GM12801 (cell line): ENCODE results near the gene PAK1.

Experiments
- CTCF ChIP-seq: IDR thresholded peaks from one replicate; pipeline ENCODE4 v1.5.1; 2011; ENCODE audit warnings: control low read depth; ENCODE audit not compliant: insufficient read length; ENCODE audit errors: extremely low read depth

The PAK1 gene

GRCh38 chr11:77340501-77340900 is 133.4 kb downstream of the PAK1 start:
- TF ChIP-seq CTCF: no peak

GRCh38 chr11:77332259-77332658 is 141.6 kb downstream of the PAK1 start:
- no peak for TF ChIP-seq CTCF

GRCh38 chr11:77325159-77325558 is 148.7 kb downstream of the PAK1 start:
- no peak for TF ChIP-seq CTCF

- TF ChIP-seq CTCF: no peak
These were observed 149.4 kb downstream of the PAK1 start for GRCh38 chr11:77324508-77324907.

GRCh38 chr11:77322926-77323590 is 150.8 kb downstream of the PAK1 start:
- no peak for TF ChIP-seq CTCF

GRCh38 chr11:77322506-77322905 is 151.4 kb downstream of the PAK1 start:
- TF ChIP-seq CTCF: no peak

- no peak for TF ChIP-seq CTCF
These were observed 153.5 kb downstream of the PAK1 start for GRCh38 chr11:77320351-77320750.
